Vagina (tissue), 2 donors: ENCODE data around the gene HCFC1R1. TPM values are rescaled to one million over a fixed set of nuclear protein-coding genes. Genes with fewer than 3 reads are reported as not detected.

Experiments used
- DNase-seq, 2 donors: peaks; one replicate each; pipeline ENCODE4 v3.0.0-alpha.2; 2017; ENCODE audit errors: extremely low spot score in 2 of 2
- H3K27ac ChIP-seq: fragments of 200-600 bp; sonication (generic); one replicate; pipeline ENCODE4 v1.5.1; 2019
- H3K27me3 ChIP-seq: fragments of 200-600 bp; sonication (generic); one replicate; pipeline ENCODE4 v1.5.1; 2019
- H3K36me3 ChIP-seq, 2 donors: fragments of 200-600 bp; sonication (generic); one replicate each; pipeline ENCODE4 v1.5.1; 2017 to 2019
- H3K4me1 ChIP-seq: fragments of 200-600 bp; sonication (generic); one replicate; pipeline ENCODE4 v1.5.1; 2019
- H3K4me3 ChIP-seq, 2 donors: fragments of 200-600 bp; sonication (generic); 1 replicate in 1 of 2; 2 replicates in 1 of 2; pipeline ENCODE4 v1.5.1; 2016 to 2019
- H3K9me3 ChIP-seq: fragments of 200-600 bp; sonication (generic); one replicate; pipeline ENCODE4 v1.5.1; 2019
- CTCF ChIP-seq, 3 experiments: fragments of 450-650 bp in 2 of 3; fragments of 200-600 bp in 1 of 3; sonication (generic) in 1 of 3; IDR thresholded peaks; one replicate each; pipeline ENCODE4 v1.5.1; 2017 to 2019; ENCODE audit warnings: antibody characterized with exemption in 3 of 3, mild to moderate bottlenecking in 2 of 3, moderate library complexity in 2 of 3
- POLR2A ChIP-seq, 2 donors: fragments of 450-650 bp; IDR thresholded peaks; one replicate each; pipeline ENCODE4 v1.6.1; 2017; ENCODE audit warnings: antibody characterized with exemption in 2 of 2, mild to moderate bottlenecking in 2 of 2, moderate library complexity in 2 of 2
- POLR2AphosphoS5 ChIP-seq, 2 donors: sonication (generic); formaldehyde crosslinking; IDR thresholded peaks; one replicate each; pipeline ENCODE4 v1.9.0; 2017; ENCODE audit warnings: antibody characterized with exemption in 2 of 2, mild to moderate bottlenecking in 2 of 2, low read depth in 1 of 2; ENCODE audit not compliant: insufficient read depth in 1 of 2
- intact Hi-C: fragments of 100-400 bp; cut with DNase I; formaldehyde crosslinking; loops from one replicate; pipeline ENCODE4 v1.15.1; 2023
- total RNA-seq: library from RNA; depleted of rRNA; stranded (reverse); fragments of >200 nt; gene quantifications from one replicate; pipeline ENCODE4 v1.2.3, GENCODE V29; 2016

Gene HCFC1R1
- total RNA-seq, 1 donor from 2014 or later: 39.0 TPM

GRCh38 chr16:3022684-3023414 is 893 bp downstream of the HCFC1R1 start:
- Histone ChIP-seq H3K9me3 (no peaks in the 10 kb centered on the region), H3K27me3 (peaks cover 2% of the 10 kb centered on the region), H3K27ac (peak overlapping the region; percentile 96), H3K4me1 (peaks cover 52% of the 10 kb centered on the region), H3K4me3 (peak overlapping the region; percentile 68 to 76), H3K36me3 (peaks cover 0 to 3% of the 10 kb centered on the region in 2 donors)
- DNase-seq: no peak
- TF ChIP-seq POLR2AphosphoS5 (IDR thresholded peaks at IDR 0.05; ENCODE audit: insufficient read depth in 1 of 2, low read depth in 1 of 2) (no peak), POLR2A (IDR thresholded peaks at IDR 0.05) (no peak), CTCF (IDR thresholded peaks at IDR 0.05) (no peak)
- intact Hi-C loops: no loop called here

GRCh38 chr16:3022208-3022683 is 1.5 kb downstream of the HCFC1R1 start:
- Histone ChIP-seq H3K4me1 (peaks cover 51% of the 10 kb centered on the region), H3K4me3 (peak overlapping the region; percentile 68 to 76), H3K27me3 (peaks cover 5% of the 10 kb centered on the region), H3K9me3 (no peaks in the 10 kb centered on the region), H3K27ac (peak overlapping the region; percentile 96), H3K36me3 (peaks cover 0 to 3% of the 10 kb centered on the region in 2 donors)
- TF ChIP-seq CTCF (IDR thresholded peaks at IDR 0.05) (no peak), POLR2AphosphoS5 (IDR thresholded peaks at IDR 0.05; ENCODE audit: insufficient read depth in 1 of 2, low read depth in 1 of 2) (peak in 1 of 2 donors; percentile 90)
- intact Hi-C loops: no loop called here
- peak in 1 of 2 donors; percentile 96 for DNase-seq

- H3K4me3 ChIP-seq: peak overlapping the region; percentile 63 to 68
- H3K36me3 ChIP-seq: peaks cover 0 to 3% of the 10 kb centered on the region in 2 donors
- TF ChIP-seq CTCF (IDR thresholded peaks at IDR 0.05) (no peak), POLR2AphosphoS5 (IDR thresholded peaks at IDR 0.05; ENCODE audit: insufficient read depth in 1 of 2, low read depth in 1 of 2) (no peak), POLR2A (IDR thresholded peaks at IDR 0.05) (no peak)
- peaks cover 5% of the 10 kb centered on the region for H3K27me3 ChIP-seq
- intact Hi-C loops: no loop called here
- peaks cover 51% of the 10 kb centered on the region for H3K4me1 ChIP-seq
- peak overlapping the region; percentile 96 for H3K27ac ChIP-seq
- no peaks in the 10 kb centered on the region for H3K9me3 ChIP-seq
- no peak for DNase-seq
Observed at GRCh38 chr16:3021449-3022207, 2.1 kb downstream of the HCFC1R1 start.

- DNase-seq: peak in 1 of 2 donors; percentile 92
- H3K36me3 ChIP-seq: no peaks in the 10 kb centered on the region
- intact Hi-C loops: no loop called here
- no peaks in the 10 kb centered on the region for H3K9me3 ChIP-seq
- H3K27me3 ChIP-seq: peaks cover 5% of the 10 kb centered on the region
- H3K4me3 ChIP-seq: peak overlapping the region; percentile 63 to 68
- H3K27ac ChIP-seq: peak overlapping the region; percentile 96
- TF ChIP-seq CTCF (IDR thresholded peaks at IDR 0.05): no peak
- peak; percentile 28 to 93 for TF ChIP-seq POLR2AphosphoS5 (IDR thresholded peaks at IDR 0.05; ENCODE audit: insufficient read depth in 1 of 2, low read depth in 1 of 2)
- H3K4me1 ChIP-seq: peaks cover 51% of the 10 kb centered on the region
Observed at GRCh38 chr16:3020604-3021448, 2.9 kb downstream of the HCFC1R1 start.
